B cell (primary cell): ENCODE measurements around the gene AMTN. TPM values are rescaled to one million over a fixed set of nuclear protein-coding genes. Genes with fewer than 3 reads are reported as not detected.

Experiments
- ATAC-seq: fragments of 200-7000 bp; cut with Tn5 transposase; one replicate; pipeline ENCODE4 v1.10.0; 2021; ENCODE audit warnings: low read depth, mild to moderate bottlenecking, moderate number of reproducible peaks, moderate library complexity
- CTCF ChIA-PET: fragments of 350-600 bp; sonication (Branson Sonifier 250); formaldehyde crosslinking; loops from one replicate; lab custom pipeline; 2021; ENCODE audit warnings: antibody characterized with exemption, inconsistent platforms; lab: Charles Lee
- POLR2A ChIA-PET: fragments of 350-600 bp; sonication (Branson Sonifier 250); formaldehyde crosslinking; loops from one replicate; lab custom pipeline; 2021; ENCODE audit warnings: antibody characterized with exemption; lab: Charles Lee
- DNase-seq: peaks from one replicate; pipeline ENCODE4 v3.0.0; 2013
- H2AFZ ChIP-seq: 2 replicates; pipeline ENCODE4 v1.6.1; 2012; ENCODE audit warnings: mild to moderate bottlenecking, low read depth, low read length; ENCODE audit not compliant: insufficient read depth, poor library complexity, severe bottlenecking
- H3K27ac ChIP-seq, 2 donors: 1 replicate in 1 of 2; 2 replicates in 1 of 2; pipeline ENCODE4 v1.5.1; 2012 to 2013; ENCODE audit warnings: low read length in 2 of 2, mild to moderate bottlenecking in 2 of 2, moderate library complexity in 1 of 2
- H3K27me3 ChIP-seq, 4 experiments: fragments of 200-600 bp in 1 of 4; sonication (generic) in 1 of 4; replicated peaks in 1 of 4; 1 replicate in 2 of 4; 2 replicates in 2 of 4; pipeline versions ENCODE4 v1.6.1 to v1.7.0; 2013 to 2016; ENCODE audit warnings: low read length in 3 of 4, mild to moderate bottlenecking in 2 of 4, mixed read lengths in 1 of 4, moderate library complexity in 1 of 4; ENCODE audit not compliant: insufficient read depth in 4 of 4, control insufficient read depth in 3 of 4; ENCODE audit errors: control extremely low read depth in 1 of 4
- H3K36me3 ChIP-seq, 2 experiments: replicated peaks in 1 of 2; 1 replicate in 1 of 2; 2 replicates in 1 of 2; pipeline versions ENCODE4 v1.6.1 to v1.7.1; 2013; ENCODE audit warnings: low read length in 1 of 2; ENCODE audit not compliant: insufficient read depth in 2 of 2, control insufficient read depth in 1 of 2; ENCODE audit errors: control extremely low read depth in 1 of 2, extremely low read depth in 1 of 2
- H3K4me1 ChIP-seq, 2 donors: fragments of 200-600 bp in 1 of 2; sonication (generic) in 1 of 2; 1 replicate in 1 of 2; 2 replicates in 1 of 2; pipeline versions ENCODE4 v1.5.1 to v1.6.1; 2013 to 2017; ENCODE audit warnings: low read length in 2 of 2; ENCODE audit not compliant: control insufficient read depth in 2 of 2, insufficient read depth in 2 of 2
- H3K4me2 ChIP-seq: replicated peaks from 2 replicates; pipeline ENCODE3; 2012; ENCODE audit warnings: mild to moderate bottlenecking, low read depth, low read length; ENCODE audit not compliant: poor library complexity, severe bottlenecking
- H3K4me3 ChIP-seq, 5 experiments: fragments of 200-600 bp in 1 of 5; sonication (generic) in 1 of 5; 1 replicate in 3 of 5; 2 replicates in 2 of 5; pipeline versions ENCODE4 v1.5.1 to v1.7.0; 2011 to 2016; ENCODE audit warnings: low read length in 4 of 5, mild to moderate bottlenecking in 4 of 5, low read depth in 2 of 5, control low read depth in 1 of 5, moderate library complexity in 1 of 5; ENCODE audit not compliant: insufficient read depth in 1 of 5; ENCODE audit errors: control extremely low read depth in 1 of 5, extremely low read depth in 1 of 5
- H3K79me2 ChIP-seq: fragments of 200-600 bp; sonication (generic); one replicate; pipeline ENCODE4 v1.6.0; 2016; ENCODE audit warnings: low read length; ENCODE audit not compliant: control insufficient read depth, insufficient read depth
- H3K9ac ChIP-seq: fragments of 200-600 bp; sonication (generic); 2 replicates; pipeline ENCODE4 v1.6.1; 2017; ENCODE audit warnings: mild to moderate bottlenecking, low read length, moderate library complexity
- H3K9me3 ChIP-seq, 3 donors: one replicate each; pipeline versions ENCODE4 v1.6.1 to v1.7.1; 2013; ENCODE audit warnings: low read length in 2 of 3; ENCODE audit not compliant: control insufficient read depth in 2 of 3, insufficient read depth in 1 of 3; ENCODE audit errors: control extremely low read depth in 1 of 3
- H4K20me1 ChIP-seq: 2 replicates; pipeline ENCODE4 v1.6.0; 2012; ENCODE audit warnings: mild to moderate bottlenecking, low read length; ENCODE audit not compliant: insufficient read depth, control insufficient read depth, poor library complexity, severe bottlenecking
- H3K27ac Mint-ChIP-seq: one replicate; pipeline ENCODE4 v1.8.0; 2021; ENCODE audit warnings: mixed read lengths
- H3K27me3 Mint-ChIP-seq: one replicate; pipeline ENCODE4 v1.8.0; 2021; ENCODE audit warnings: mixed read lengths
- H3K4me1 Mint-ChIP-seq: one replicate; pipeline ENCODE4 v1.8.0; 2021; ENCODE audit warnings: mixed read lengths
- H3K4me3 Mint-ChIP-seq: one replicate; pipeline ENCODE4 v1.8.0; 2021; ENCODE audit warnings: mixed read lengths
- H3K9me3 Mint-ChIP-seq: one replicate; pipeline ENCODE4 v1.8.0; 2022; ENCODE audit warnings: mixed read lengths; ENCODE audit not compliant: insufficient read depth
- EZH2 ChIP-seq: IDR thresholded peaks from 2 replicates; pipeline ENCODE4 v1.6.1; 2012; ENCODE audit warnings: borderline replicate concordance, low read depth, mild to moderate bottlenecking, moderate library complexity, low read length; ENCODE audit not compliant: insufficient read depth, poor library complexity, severe bottlenecking
- WGBS: methylation state at CpG from one replicate; pipeline ENCODE4 v1.1.5; 2013; ENCODE audit warnings: missing lambda C conversion rate; ENCODE audit not compliant: insufficient coverage; 5-methylcytosine and 5-hydroxymethylcytosine counted together
- intact Hi-C: fragments of 100-400 bp; cut with micrococcal nuclease; formaldehyde crosslinking; loops from one replicate; pipeline ENCODE4 v1.10.0; 2022
- polyA minus RNA-seq: library from RNA; depleted of rRNA, polyadenylated mRNA; stranded (reverse); fragments of >200 nt; gene quantifications from 2 replicates; pipeline ENCODE4 v1.2.3, GENCODE V29; 2012
- polyA plus RNA-seq: library from polyadenylated mRNA; depleted of rRNA; stranded (reverse); fragments of >200 nt; gene quantifications from 2 replicates; pipeline ENCODE4 v1.2.3, GENCODE V29; 2012
- total RNA-seq, 2 donors: library from RNA; stranded (reverse); fragments of 120-200 nt in 1 of 2; gene quantifications; 1 replicate in 1 of 2; 2 replicates in 1 of 2; pipeline versions ENCODE4 v1.2.3 to v1.2.4, GENCODE V29; 2013 to 2022
- TF ChIP-seq, protein P1 (sequence below): fragments of 200-600 bp; IDR thresholded peaks from one replicate; pipeline ENCODE4 v1.8.0; 2022; ENCODE audit warnings: antibody characterized with exemption, mild to moderate bottlenecking

Gene AMTN, protein sequence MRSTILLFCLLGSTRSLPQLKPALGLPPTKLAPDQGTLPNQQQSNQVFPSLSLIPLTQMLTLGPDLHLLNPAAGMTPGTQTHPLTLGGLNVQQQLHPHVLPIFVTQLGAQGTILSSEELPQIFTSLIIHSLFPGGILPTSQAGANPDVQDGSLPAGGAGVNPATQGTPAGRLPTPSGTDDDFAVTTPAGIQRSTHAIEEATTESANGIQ
- not detected in 2 replicates for total RNA-seq
- not detected for total RNA-seq (2013)
- polyA plus RNA-seq, result not detected in 2 replicates
- not detected in 2 replicates for polyA minus RNA-seq

GRCh38 chr4:70518269-70518668, at the start of gene AMTN:
TSS of gene AMTN (plus strand) at chr4:70518569. CDS start at chr4:70518778, 209 bp downstream.
- no peaks in the 10 kb centered on the region for H3K36me3 ChIP-seq
- TF ChIP-seq, protein P1, sequence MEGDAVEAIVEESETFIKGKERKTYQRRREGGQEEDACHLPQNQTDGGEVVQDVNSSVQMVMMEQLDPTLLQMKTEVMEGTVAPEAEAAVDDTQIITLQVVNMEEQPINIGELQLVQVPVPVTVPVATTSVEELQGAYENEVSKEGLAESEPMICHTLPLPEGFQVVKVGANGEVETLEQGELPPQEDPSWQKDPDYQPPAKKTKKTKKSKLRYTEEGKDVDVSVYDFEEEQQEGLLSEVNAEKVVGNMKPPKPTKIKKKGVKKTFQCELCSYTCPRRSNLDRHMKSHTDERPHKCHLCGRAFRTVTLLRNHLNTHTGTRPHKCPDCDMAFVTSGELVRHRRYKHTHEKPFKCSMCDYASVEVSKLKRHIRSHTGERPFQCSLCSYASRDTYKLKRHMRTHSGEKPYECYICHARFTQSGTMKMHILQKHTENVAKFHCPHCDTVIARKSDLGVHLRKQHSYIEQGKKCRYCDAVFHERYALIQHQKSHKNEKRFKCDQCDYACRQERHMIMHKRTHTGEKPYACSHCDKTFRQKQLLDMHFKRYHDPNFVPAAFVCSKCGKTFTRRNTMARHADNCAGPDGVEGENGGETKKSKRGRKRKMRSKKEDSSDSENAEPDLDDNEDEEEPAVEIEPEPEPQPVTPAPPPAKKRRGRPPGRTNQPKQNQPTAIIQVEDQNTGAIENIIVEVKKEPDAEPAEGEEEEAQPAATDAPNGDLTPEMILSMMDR, result no peak
- TF ChIP-seq EZH2, result no peak
- CTCF ChIA-PET, result no interaction called here

GRCh38 chr4:70471897-70472296, 46.5 kb upstream of the AMTN start, which contains the start of gene MUC7:
TSS of gene MUC7 (plus strand) at chr4:70472197. CDS start at chr4:70474022, 1,825 bp downstream.
- Mint-ChIP-seq H3K4me1 (no peaks in the 10 kb centered on the region), H3K27ac (no peak within 1 kb of the TSS), H3K9me3 (peaks cover 4% of the 10 kb centered on the region), H3K27me3 (no peaks in the 10 kb centered on the region), H3K4me3 (no peak within 1 kb of the TSS)
- intact Hi-C loops, result no loop called here
- ChIA-PET CTCF (no interaction called here), POLR2A (no interaction called here)
- 52% methylated on average over 3 of the region's 4 CpGs for WGBS
- no peaks in the 10 kb centered on the region for H3K9me3 ChIP-seq
- H3K9ac ChIP-seq, result no peak within 1 kb of the TSS
- no peaks in the 10 kb centered on the region for H3K79me2 ChIP-seq
- H3K4me3 ChIP-seq, result no peak within 1 kb of the TSS
- no peak for ATAC-seq
- TF ChIP-seq, protein P1, result no peak
- no peak for TF ChIP-seq EZH2
- H4K20me1 ChIP-seq, result no peaks in the 10 kb centered on the region
- no peaks in the 10 kb centered on the region for H3K4me1 ChIP-seq
- no peak within 1 kb of the TSS for H3K4me2 ChIP-seq
- DNase-seq, result no peak
- H2AFZ ChIP-seq, result no peak within 1 kb of the TSS
- no peak within 1 kb of the TSS for H3K27ac ChIP-seq
- H3K36me3 ChIP-seq, result no peaks in the 10 kb centered on the region
- no peaks in the 10 kb centered on the region for H3K27me3 ChIP-seq

More at GRCh38 chr4:70518269-70518668, at the start of gene AMTN:
- ATAC-seq (no peak), DNase-seq (no peak)
- Mint-ChIP-seq H3K4me3 (no peak within 1 kb of the TSS), H3K27me3 (peaks cover 7% of the 10 kb centered on the region), H3K9me3 (no peaks in the 10 kb centered on the region), H3K27ac (no peak within 1 kb of the TSS), H3K4me1 (no peaks in the 10 kb centered on the region)
- Histone ChIP-seq H3K4me3 (no peak within 1 kb of the TSS), H3K27me3 (no peaks in the 10 kb centered on the region), H3K27ac (no peak within 1 kb of the TSS), H3K79me2 (no peaks in the 10 kb centered on the region), H3K9me3 (no peaks in the 10 kb centered on the region), H3K9ac (no peak within 1 kb of the TSS), H4K20me1 (no peaks in the 10 kb centered on the region), H3K4me1 (no peaks in the 10 kb centered on the region), H3K4me2 (no peak within 1 kb of the TSS), H2AFZ (no peak within 1 kb of the TSS)
- intact Hi-C loops, result no loop called here
- POLR2A ChIA-PET, result no interaction called here
- no CpG with 5 or more reads among the region's 2 CpGs for WGBS
